ENCODE measurements around the gene ATG2B.

- TF ChIP-seq ZNF48 (tag by site-specific recombination; IDR thresholded peaks at IDR 0.05), result no peak
- TF ChIP-seq CTCF (tag by site-specific recombination; IDR thresholded peaks at IDR 0.05), result no peak
- no peak for TF ChIP-seq ZNF184 (tag by site-specific recombination; IDR thresholded peaks at IDR 0.05)
- no peak for TF ChIP-seq ZBTB17 (tag by site-specific recombination; IDR thresholded peaks at IDR 0.05)
- TF ChIP-seq ZNF585B (tag by site-specific recombination; IDR thresholded peaks at IDR 0.05), result no peak
- TF ChIP-seq SALL2 (tag by site-specific recombination; IDR thresholded peaks at IDR 0.05; ENCODE audit: borderline replicate concordance), result no peak
- TF ChIP-seq REST (tag by site-specific recombination; IDR thresholded peaks at IDR 0.05), result no peak
- no peak for TF ChIP-seq TCF7L2 (IDR thresholded peaks at IDR 0.05; ENCODE audit: borderline replicate concordance, low read depth, low read length)
- TF ChIP-seq, protein P1, sequence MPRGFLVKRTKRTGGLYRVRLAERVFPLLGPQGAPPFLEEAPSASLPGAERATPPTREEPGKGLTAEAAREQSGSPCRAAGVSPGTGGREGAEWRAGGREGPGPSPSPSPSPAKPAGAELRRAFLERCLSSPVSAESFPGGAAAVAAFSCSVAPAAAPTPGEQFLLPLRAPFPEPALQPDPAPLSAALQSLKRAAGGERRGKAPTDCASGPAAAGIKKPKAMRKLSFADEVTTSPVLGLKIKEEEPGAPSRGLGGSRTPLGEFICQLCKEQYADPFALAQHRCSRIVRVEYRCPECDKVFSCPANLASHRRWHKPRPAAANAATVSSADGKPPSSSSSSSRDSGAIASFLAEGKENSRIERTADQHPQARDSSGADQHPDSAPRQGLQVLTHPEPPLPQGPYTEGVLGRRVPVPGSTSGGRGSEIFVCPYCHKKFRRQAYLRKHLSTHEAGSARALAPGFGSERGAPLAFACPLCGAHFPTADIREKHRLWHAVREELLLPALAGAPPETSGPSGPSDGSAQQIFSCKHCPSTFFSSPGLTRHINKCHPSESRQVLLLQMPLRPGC (tag by site-specific recombination; IDR thresholded peaks at IDR 0.05), result no peak
- no peak for TF ChIP-seq ZNF311 (tag by site-specific recombination; IDR thresholded peaks at IDR 0.05; ENCODE audit: borderline replicate concordance)
- TF ChIP-seq ZNF211 (tag by site-specific recombination; IDR thresholded peaks at IDR 0.05; ENCODE audit: low read depth), result no peak
- TF ChIP-seq EGR2 (tag by site-specific recombination; IDR thresholded peaks at IDR 0.05; ENCODE audit: low read depth), result no peak
These were observed 127.7 kb downstream of the ATG2B start for GRCh38 chr14:96235426-96235825.

Data from HEK293 (cell line).